Spleen (tissue), 11 donors: ENCODE data around the gene SHISA6. TPM values are rescaled to one million over a fixed set of nuclear protein-coding genes. Genes with fewer than 3 reads are reported as not detected.

ENCODE experiments used
- DNase-seq: peaks from one replicate; pipeline ENCODE4 v3.0.0-alpha.2; 2020
- H3K27ac ChIP-seq, 8 donors: fragments of 200-600 bp; sonication (generic) in 7 of 8; 1 replicate in 4 of 8; 2 replicates in 4 of 8; pipeline versions ENCODE4 v1.5.0 to v1.8.0; 2016 to 2021; ENCODE audit warnings: inconsistent platforms in 4 of 8, mild to moderate bottlenecking in 4 of 8, moderate library complexity in 1 of 8
- H3K27me3 ChIP-seq, 7 donors: fragments of 200-600 bp; sonication (generic) in 6 of 7; replicated peaks in 1 of 7; 1 replicate in 4 of 7; 2 replicates in 3 of 7; pipeline versions ENCODE4 v1.5.0 to v1.8.0; 2016 to 2021; ENCODE audit warnings: inconsistent platforms in 3 of 7, mild to moderate bottlenecking in 1 of 7
- H3K36me3 ChIP-seq, 6 donors: fragments of 200-600 bp; sonication (generic) in 5 of 6; 1 replicate in 4 of 6; 2 replicates in 2 of 6; pipeline versions ENCODE4 v1.5.0 to v1.8.0; 2016 to 2021; ENCODE audit warnings: inconsistent platforms in 2 of 6
- H3K4me1 ChIP-seq, 6 donors: fragments of 200-600 bp; sonication (generic) in 5 of 6; 1 replicate in 3 of 6; 2 replicates in 3 of 6; pipeline versions ENCODE4 v1.5.0 to v1.8.0; 2016 to 2021; ENCODE audit warnings: inconsistent platforms in 3 of 6
- H3K4me3 ChIP-seq, 8 donors: fragments of 200-600 bp; sonication (generic) in 7 of 8; 1 replicate in 4 of 8; 2 replicates in 4 of 8; pipeline versions ENCODE4 v1.5.0 to v1.8.0; 2016 to 2021; ENCODE audit warnings: inconsistent platforms in 4 of 8, mild to moderate bottlenecking in 4 of 8, moderate library complexity in 2 of 8
- H3K9me3 ChIP-seq, 8 donors: fragments of 200-600 bp; sonication (generic) in 7 of 8; 1 replicate in 4 of 8; 2 replicates in 4 of 8; pipeline versions ENCODE4 v1.5.0 to v1.8.0; 2016 to 2021; ENCODE audit warnings: inconsistent platforms in 4 of 8
- CTCF ChIP-seq, 11 experiments: fragments of 200-600 bp in 7 of 11; fragments of 450-650 bp in 4 of 11; sonication (generic) in 4 of 11; IDR thresholded peaks in 8 of 11; conservative IDR thresholded peaks in 3 of 11; 1 replicate in 7 of 11; 2 replicates in 4 of 11; pipeline versions ENCODE4 v1.4.0 to v1.8.0; 2016 to 2021; ENCODE audit warnings: antibody characterized with exemption in 11 of 11, inconsistent platforms in 4 of 11, mild to moderate bottlenecking in 1 of 11
- POLR2A ChIP-seq, 3 donors: fragments of 450-650 bp; IDR thresholded peaks; one replicate each; pipeline ENCODE4 v1.5.1; 2017; ENCODE audit warnings: antibody characterized with exemption in 3 of 3, mild to moderate bottlenecking in 1 of 3
- POLR2AphosphoS5 ChIP-seq, 3 donors: sonication (generic); formaldehyde crosslinking; IDR thresholded peaks; one replicate each; pipeline ENCODE4 v1.5.1; 2017; ENCODE audit warnings: antibody characterized with exemption in 3 of 3
- WGBS, 5 donors: extraction: QIAGEN DNeasy Blood & Tissue Kit in 3 of 5; methylation state at CpG; one replicate each; pipeline versions ENCODE4 v1.1.5 to v1.1.7; 2013 to 2018; 5-methylcytosine and 5-hydroxymethylcytosine counted together
- intact Hi-C: fragments of 100-400 bp; cut with DNase I; formaldehyde crosslinking; loops from one replicate; pipeline ENCODE4 v1.15.0; 2023; ENCODE audit warnings: low total_unique reads
- polyA plus RNA-seq, 3 donors: library from polyadenylated mRNA; stranded (reverse); fragments of 200-250 nt; gene quantifications; one replicate each; pipeline ENCODE4 v1.2.1, GENCODE V29; 2013
- total RNA-seq, 7 donors: library from RNA; depleted of rRNA in 3 of 7; stranded (reverse); fragments of >200 nt in 3 of 7; fragmentation: NEBNext Ultra II Directional in 4 of 7; extraction: Animal tissue kit (Norgen Biotek cat#: 25700) in 4 of 7; gene quantifications; one replicate each; pipeline versions ENCODE4 v1.1.0 to v1.2.1, GENCODE V29; 2016 to 2021
- donor health status: healthy with polysubstance abuse.
- donor health status: DM: no; HTN: no; CAD: no; lungs with moderate emphysema.
- donor health status: DM: no; HTN: no; CAD: no.
- donor health status: Bipolar disorder and iron deficiency.
- donor health status: healthy.
- donor health status: DM: no; HTN: no; CAD: no.
- donor health status: DM: yes; HTN: yes; CAD: no.

SHISA6 gene
- total and polyA plus RNA-seq, 10 donors, result under 0.01 to 0.35 (median 0.10) TPM; not detected in 3

GRCh38 chr17:11328770-11329169 is 87.8 kb downstream of the SHISA6 start:
- intact Hi-C loops, result no loop called here
- DNase-seq, result no peak
- no peaks in the 10 kb centered on the region for H3K36me3 ChIP-seq
- H3K9me3 ChIP-seq, result peaks cover 0 to 13% (median 0%) of the 10 kb centered on the region in 8 donors
- peaks cover 0 to 10% (median 0%) of the 10 kb centered on the region in 7 donors for H3K27me3 ChIP-seq
- H3K27ac ChIP-seq, result no peak overlapping the region
- WGBS, 5 donors, result 60 to 82% (median 67%) methylated on average over 2 of the region's 2 CpGs
- no peak for TF ChIP-seq POLR2A (IDR thresholded peaks at IDR 0.05)
- no peak for TF ChIP-seq POLR2AphosphoS5 (IDR thresholded peaks at IDR 0.05)
- TF ChIP-seq CTCF (IDR thresholded peaks at IDR 0.05 in 8 of 11, conservative IDR thresholded peaks at IDR 0.05 in 3 of 11), result no peak
- no peaks in the 10 kb centered on the region for H3K4me1 ChIP-seq
- H3K4me3 ChIP-seq, result no peak overlapping the region

- no peaks in the 10 kb centered on the region for H3K4me1 ChIP-seq
- intact Hi-C loops, result no loop called here
- peaks cover 0 to 5% (median 0%) of the 10 kb centered on the region in 8 donors for H3K9me3 ChIP-seq
- WGBS, 5 donors, result 82 to 90% (median 83%) methylated on average over 3 to 4 of the region's 4 CpGs
- peaks cover 0 to 10% (median 0%) of the 10 kb centered on the region in 7 donors for H3K27me3 ChIP-seq
- no peak for DNase-seq
- no peak overlapping the region for H3K27ac ChIP-seq
- no peaks in the 10 kb centered on the region for H3K36me3 ChIP-seq
- no peak overlapping the region for H3K4me3 ChIP-seq
- no peak for TF ChIP-seq POLR2A (IDR thresholded peaks at IDR 0.05)
- no peak for TF ChIP-seq CTCF (IDR thresholded peaks at IDR 0.05 in 8 of 11, conservative IDR thresholded peaks at IDR 0.05 in 3 of 11)
- TF ChIP-seq POLR2AphosphoS5 (IDR thresholded peaks at IDR 0.05), result no peak
These were observed 89.0 kb downstream of the SHISA6 start for GRCh38 chr17:11330006-11330405.

GRCh38 chr17:11330826-11331225 is 89.8 kb downstream of the SHISA6 start:
- intact Hi-C loops, result no loop called here
- no peak overlapping the region for H3K27ac ChIP-seq
- H3K36me3 ChIP-seq, result no peaks in the 10 kb centered on the region
- peaks cover 0 to 10% (median 0%) of the 10 kb centered on the region in 7 donors for H3K27me3 ChIP-seq
- H3K4me3 ChIP-seq, result no peak overlapping the region
- no peaks in the 10 kb centered on the region for H3K4me1 ChIP-seq
- H3K9me3 ChIP-seq, result no peaks in the 10 kb centered on the region
- DNase-seq, result no peak
- TF ChIP-seq POLR2A (IDR thresholded peaks at IDR 0.05) (no peak), POLR2AphosphoS5 (IDR thresholded peaks at IDR 0.05) (no peak), CTCF (IDR thresholded peaks at IDR 0.05 in 8 of 11, conservative IDR thresholded peaks at IDR 0.05 in 3 of 11) (no peak)
- WGBS, 5 donors, result 18 to 30% (median 25%) methylated on average over 8 of the region's 8 CpGs

GRCh38 chr17:11331547-11332513 is 90.8 kb downstream of the SHISA6 start:
- no peak for DNase-seq
- TF ChIP-seq POLR2A (IDR thresholded peaks at IDR 0.05) (no peak), CTCF (IDR thresholded peaks at IDR 0.05 in 8 of 11, conservative IDR thresholded peaks at IDR 0.05 in 3 of 11) (no peak), POLR2AphosphoS5 (IDR thresholded peaks at IDR 0.05) (no peak)
- Histone ChIP-seq H3K36me3 (no peaks in the 10 kb centered on the region), H3K27me3 (peaks cover 0 to 10% (median 0%) of the 10 kb centered on the region in 7 donors), H3K4me3 (no peak overlapping the region), H3K9me3 (no peaks in the 10 kb centered on the region), H3K27ac (no peak overlapping the region), H3K4me1 (no peaks in the 10 kb centered on the region)
- 57 to 62% (median 61%) methylated on average over 15 of the region's 15 CpGs for WGBS, 5 donors
- intact Hi-C loops, result no loop called here
